Measurements from ENCODE around the gene ARHGAP23.

ARHGAP23 gene

GRCh38 chr17:38451030-38451839, 23.0 kb downstream of the ARHGAP23 start:
- DNase-seq (ENCODE audit: insufficient read length, low spot score) (no peak), FAIRE-seq (no peak)
- no peak for TF ChIP-seq POU2F2 (IDR thresholded peaks at IDR 0.05; ENCODE audit: low read depth, low read length)
- no peak for TF ChIP-seq SPI1 (IDR thresholded peaks at IDR 0.05; ENCODE audit: low read depth, low read length)
- TF ChIP-seq PAX5 (IDR thresholded peaks at IDR 0.05; ENCODE audit: insufficient read depth, low read length, severe bottlenecking): no peak
- no peak for TF ChIP-seq TAF1 (IDR thresholded peaks at IDR 0.05; ENCODE audit: low read depth, low read length)
- TF ChIP-seq POLR2AphosphoS5 (IDR thresholded peaks at IDR 0.05; ENCODE audit: low read depth, low read length): no peak
- no peak for TF ChIP-seq POLR2A (IDR thresholded peaks at IDR 0.05; ENCODE audit: low read depth, low read length)

GRCh38 chr17:38451840-38452529, 23.7 kb downstream of the ARHGAP23 start:
- no peak for FAIRE-seq
- TF ChIP-seq PAX5 (IDR thresholded peaks at IDR 0.05; ENCODE audit: insufficient read depth, low read length, severe bottlenecking) (no peak), SPI1 (IDR thresholded peaks at IDR 0.05; ENCODE audit: low read depth, low read length) (no peak), POU2F2 (IDR thresholded peaks at IDR 0.05; ENCODE audit: low read depth, low read length) (no peak), TAF1 (IDR thresholded peaks at IDR 0.05; ENCODE audit: low read depth, low read length) (no peak), POLR2A (IDR thresholded peaks at IDR 0.05; ENCODE audit: low read depth, low read length) (no peak), POLR2AphosphoS5 (IDR thresholded peaks at IDR 0.05; ENCODE audit: low read depth, low read length) (no peak)
- DNase-seq (ENCODE audit: insufficient read length, low spot score): no peak

GRCh38 chr17:38452719-38453118, 24.5 kb downstream of the ARHGAP23 start:
- DNase-seq (ENCODE audit: insufficient read length, low spot score): no peak
- FAIRE-seq: no peak
- no peak for TF ChIP-seq PAX5 (IDR thresholded peaks at IDR 0.05; ENCODE audit: insufficient read depth, low read length, severe bottlenecking)
- TF ChIP-seq POLR2A (IDR thresholded peaks at IDR 0.05; ENCODE audit: low read depth, low read length): no peak
- TF ChIP-seq TAF1 (IDR thresholded peaks at IDR 0.05; ENCODE audit: low read depth, low read length): no peak
- no peak for TF ChIP-seq POU2F2 (IDR thresholded peaks at IDR 0.05; ENCODE audit: low read depth, low read length)
- no peak for TF ChIP-seq SPI1 (IDR thresholded peaks at IDR 0.05; ENCODE audit: low read depth, low read length)
- no peak for TF ChIP-seq POLR2AphosphoS5 (IDR thresholded peaks at IDR 0.05; ENCODE audit: low read depth, low read length)

GRCh38 chr17:38453951-38454421, 25.7 kb downstream of the ARHGAP23 start:
- FAIRE-seq: no peak
- no peak for DNase-seq (ENCODE audit: insufficient read length, low spot score)
- TF ChIP-seq POU2F2 (IDR thresholded peaks at IDR 0.05; ENCODE audit: low read depth, low read length): no peak
- no peak for TF ChIP-seq TAF1 (IDR thresholded peaks at IDR 0.05; ENCODE audit: low read depth, low read length)
- TF ChIP-seq SPI1 (IDR thresholded peaks at IDR 0.05; ENCODE audit: low read depth, low read length): no peak
- TF ChIP-seq POLR2AphosphoS5 (IDR thresholded peaks at IDR 0.05; ENCODE audit: low read depth, low read length): no peak
- no peak for TF ChIP-seq PAX5 (IDR thresholded peaks at IDR 0.05; ENCODE audit: insufficient read depth, low read length, severe bottlenecking)
- TF ChIP-seq POLR2A (IDR thresholded peaks at IDR 0.05; ENCODE audit: low read depth, low read length): no peak

DNA sequence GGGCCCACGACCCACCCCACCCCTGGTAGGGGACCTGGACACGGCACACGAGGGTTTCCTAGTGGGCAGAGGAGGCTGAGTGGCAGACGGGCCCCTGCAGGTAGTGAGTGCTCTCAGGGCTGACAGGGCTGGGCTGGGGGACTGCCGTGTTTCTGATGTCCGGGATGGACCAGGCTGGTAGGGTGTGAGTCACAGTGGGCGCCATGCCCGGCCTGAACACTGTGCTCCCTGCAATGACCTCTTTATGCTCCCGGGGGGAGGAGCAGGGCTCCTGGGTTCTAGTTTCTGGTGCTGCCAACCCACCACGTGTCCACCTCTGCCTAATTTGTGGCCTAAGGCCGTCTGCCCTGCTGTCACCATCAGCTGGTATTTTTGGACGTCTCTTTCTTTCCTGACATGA, 26.3 kb downstream of the ARHGAP23 start:
- TF ChIP-seq POU2F2 (IDR thresholded peaks at IDR 0.05; ENCODE audit: low read depth, low read length) (no peak), TAF1 (IDR thresholded peaks at IDR 0.05; ENCODE audit: low read depth, low read length) (no peak), POLR2A (IDR thresholded peaks at IDR 0.05; ENCODE audit: low read depth, low read length) (no peak)
- no peak for DNase-seq (ENCODE audit: insufficient read length, low spot score)
- FAIRE-seq: no peak

GRCh38 chr17:38455288-38455915, 27.1 kb downstream of the ARHGAP23 start:
- TF ChIP-seq POU2F2 (IDR thresholded peaks at IDR 0.05; ENCODE audit: low read depth, low read length) (no peak), TAF1 (IDR thresholded peaks at IDR 0.05; ENCODE audit: low read depth, low read length) (no peak), POLR2A (IDR thresholded peaks at IDR 0.05; ENCODE audit: low read depth, low read length) (no peak), PAX5 (IDR thresholded peaks at IDR 0.05; ENCODE audit: insufficient read depth, low read length, severe bottlenecking) (no peak), SPI1 (IDR thresholded peaks at IDR 0.05; ENCODE audit: low read depth, low read length) (no peak), POLR2AphosphoS5 (IDR thresholded peaks at IDR 0.05; ENCODE audit: low read depth, low read length) (no peak)
- DNase-seq (ENCODE audit: insufficient read length, low spot score): no peak
- no peak for FAIRE-seq

DNA sequence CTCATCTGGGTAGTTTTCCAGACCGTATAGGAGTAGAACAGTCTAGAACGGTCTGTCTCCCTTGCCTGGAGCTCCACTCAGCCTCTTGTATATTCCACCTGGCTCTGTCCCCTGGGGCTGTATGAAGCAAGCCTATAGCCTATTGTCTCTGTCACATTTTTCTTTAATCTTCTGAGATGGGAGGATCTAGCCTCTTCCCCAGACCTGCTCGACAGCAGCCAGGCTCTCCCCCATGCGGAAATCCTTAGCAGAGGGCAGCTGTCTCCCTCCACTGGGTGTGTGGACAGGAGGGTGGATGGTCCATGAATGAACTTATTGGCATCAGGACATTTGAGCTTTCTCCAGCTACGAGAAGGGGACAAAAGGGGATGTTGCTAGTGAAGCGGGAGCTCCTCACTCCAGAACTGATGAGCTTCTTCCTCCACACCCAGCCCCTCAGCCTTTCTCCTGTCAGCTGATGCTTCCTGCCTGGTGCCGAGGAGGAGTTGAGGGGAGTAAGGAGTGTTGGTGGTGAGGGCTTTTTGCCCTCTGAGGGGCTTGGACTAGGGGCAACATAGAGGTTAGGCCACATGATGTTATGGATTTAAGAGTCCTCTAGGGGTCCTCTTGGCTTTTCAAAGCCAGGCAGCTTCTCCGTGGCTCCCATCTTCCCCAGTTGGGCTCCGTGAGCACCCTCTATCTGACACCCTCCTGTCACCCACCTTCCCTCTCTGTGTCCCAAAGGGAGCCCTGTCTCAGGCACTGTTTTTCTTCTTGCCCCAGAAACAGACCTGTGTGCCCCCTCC, 28.0 kb downstream of the ARHGAP23 start:
- FAIRE-seq: no peak
- no peak for DNase-seq (ENCODE audit: insufficient read length, low spot score)
- TF ChIP-seq TAF1 (IDR thresholded peaks at IDR 0.05; ENCODE audit: low read depth, low read length) (no peak), POLR2A (IDR thresholded peaks at IDR 0.05; ENCODE audit: low read depth, low read length) (no peak), PAX5 (IDR thresholded peaks at IDR 0.05; ENCODE audit: insufficient read depth, low read length, severe bottlenecking) (no peak), SPI1 (IDR thresholded peaks at IDR 0.05; ENCODE audit: low read depth, low read length) (no peak), POU2F2 (IDR thresholded peaks at IDR 0.05; ENCODE audit: low read depth, low read length) (no peak), POLR2AphosphoS5 (IDR thresholded peaks at IDR 0.05; ENCODE audit: low read depth, low read length) (no peak)

DNA sequence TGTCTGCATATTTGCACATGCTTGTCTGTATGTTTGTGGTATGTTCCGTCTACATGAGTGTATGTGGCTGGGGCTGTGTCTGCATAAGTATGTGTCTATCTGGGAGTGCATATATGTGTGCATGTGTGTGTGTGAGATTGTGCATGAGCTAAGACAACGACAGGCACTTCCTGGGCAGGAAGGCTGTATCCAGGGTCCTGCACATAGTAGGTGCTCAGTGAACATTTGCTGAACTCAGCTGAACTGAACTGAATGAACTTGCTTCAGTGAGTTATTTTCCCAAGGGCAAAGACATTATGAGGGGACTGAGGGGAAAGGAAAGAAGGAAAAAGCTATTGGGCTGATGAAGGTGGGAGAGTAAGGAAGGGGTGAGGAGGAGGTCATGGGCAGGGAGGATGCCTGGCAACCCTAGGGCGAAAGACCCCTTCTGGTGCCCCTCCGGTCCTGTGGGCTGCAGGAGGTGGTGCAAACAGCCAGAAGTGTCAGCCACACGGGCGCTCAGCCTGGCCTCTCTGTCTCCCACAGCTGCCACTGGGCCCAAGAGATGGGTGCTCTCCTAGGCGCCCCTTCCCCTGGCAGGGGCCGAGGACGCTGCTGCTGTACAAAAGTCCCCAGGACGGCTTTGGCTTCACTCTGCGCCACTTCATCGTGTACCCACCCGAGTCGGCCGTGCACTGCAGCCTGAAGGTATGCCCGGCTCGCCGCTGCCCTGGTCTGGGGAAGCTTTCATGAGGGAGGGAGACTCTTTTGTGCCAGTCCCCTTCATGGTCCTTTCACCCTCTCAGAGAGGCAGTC, 29.5 kb downstream of the ARHGAP23 start:
- TF ChIP-seq PAX5 (IDR thresholded peaks at IDR 0.05; ENCODE audit: insufficient read depth, low read length, severe bottlenecking): no peak
- FAIRE-seq (no peak), DNase-seq (ENCODE audit: insufficient read length, low spot score) (no peak)
